CD14-positive monocyte (primary cell): Measurements from ENCODE around the gene ADAD2. TPM values are rescaled to one million over a fixed set of nuclear protein-coding genes. Genes with fewer than 3 reads are reported as not detected.

ENCODE experiments used
- DNase-seq, 3 donors: peaks; one replicate each; pipeline ENCODE4 v3.0.0-alpha.2; 2011 to 2022
- H2AFZ ChIP-seq: 2 replicates; pipeline ENCODE4 v1.6.0; 2012; ENCODE audit warnings: mild to moderate bottlenecking, low read depth, low read length, inconsistent platforms; ENCODE audit not compliant: insufficient read depth, poor library complexity, severe bottlenecking
- H3K27ac ChIP-seq, 2 donors: 1 replicate in 1 of 2; 2 replicates in 1 of 2; pipeline ENCODE4 v1.5.1; 2012 to 2013; ENCODE audit warnings: low read length in 2 of 2, control low read depth in 1 of 2, inconsistent platforms in 1 of 2, low read depth in 1 of 2, mild to moderate bottlenecking in 1 of 2
- H3K27me3 ChIP-seq, 2 donors: one replicate each; pipeline versions ENCODE4 v1.6.0 to v1.6.1; 2011 to 2013; ENCODE audit warnings: low read length in 2 of 2; ENCODE audit not compliant: control insufficient read depth in 2 of 2, insufficient read depth in 2 of 2
- H3K36me3 ChIP-seq, 2 donors: replicated peaks in 1 of 2; 1 replicate in 1 of 2; 2 replicates in 1 of 2; pipeline versions ENCODE4 v1.5.1 to v1.6.1; 2012 to 2013; ENCODE audit warnings: low read length in 2 of 2, control low read depth in 1 of 2, inconsistent platforms in 1 of 2, mild to moderate bottlenecking in 1 of 2; ENCODE audit not compliant: insufficient read depth in 2 of 2, control insufficient read depth in 1 of 2
- H3K4me1 ChIP-seq, 2 donors: 1 replicate in 1 of 2; 2 replicates in 1 of 2; pipeline versions ENCODE4 v1.5.1 to v1.6.1; 2012 to 2013; ENCODE audit warnings: low read length in 2 of 2, control low read depth in 1 of 2, inconsistent platforms in 1 of 2, mild to moderate bottlenecking in 1 of 2, moderate library complexity in 1 of 2; ENCODE audit not compliant: insufficient read depth in 2 of 2, control insufficient read depth in 1 of 2
- H3K4me2 ChIP-seq: replicated peaks from 2 replicates; pipeline ENCODE3; 2012; ENCODE audit warnings: low read length, moderate library complexity, mild to moderate bottlenecking; ENCODE audit not compliant: poor library complexity, severe bottlenecking; ENCODE audit errors: extremely low read depth
- H3K4me3 ChIP-seq, 3 experiments: fragments of 200-600 bp in 1 of 3; sonication (generic) in 1 of 3; replicated peaks in 1 of 3; 1 replicate in 2 of 3; 2 replicates in 1 of 3; pipeline ENCODE4 v1.5.1; 2011 to 2013; ENCODE audit warnings: low read length in 3 of 3, mild to moderate bottlenecking in 3 of 3, control low read depth in 2 of 3, low read depth in 2 of 3, inconsistent platforms in 1 of 3, moderate library complexity in 1 of 3
- H3K79me2 ChIP-seq: 2 replicates; pipeline ENCODE4 v1.6.0; 2012; ENCODE audit warnings: mild to moderate bottlenecking, control low read depth, inconsistent platforms, low read length, moderate library complexity; ENCODE audit not compliant: insufficient read depth
- H3K9ac ChIP-seq: 2 replicates; pipeline ENCODE4 v1.6.0; 2017; ENCODE audit warnings: low read length, mild to moderate bottlenecking; ENCODE audit not compliant: insufficient read depth, poor library complexity, severe bottlenecking
- H3K9me3 ChIP-seq, 2 donors: replicated peaks in 1 of 2; 1 replicate in 1 of 2; 2 replicates in 1 of 2; pipeline versions ENCODE4 v1.5.1 to v1.6.1; 2012 to 2013; ENCODE audit warnings: low read length in 2 of 2, control low read depth in 1 of 2; ENCODE audit not compliant: control insufficient read depth in 1 of 2, insufficient read depth in 1 of 2
- H4K20me1 ChIP-seq: 2 replicates; pipeline ENCODE4 v1.6.0; 2012; ENCODE audit warnings: mild to moderate bottlenecking, low read length, control low read depth, moderate library complexity; ENCODE audit not compliant: insufficient read depth
- H3K27ac Mint-ChIP-seq, 7 donors: one replicate each; pipeline ENCODE4 v1.8.0; 2020; ENCODE audit warnings: mild to moderate bottlenecking in 7 of 7, mixed read lengths in 7 of 7, moderate library complexity in 6 of 7, inconsistent platforms in 2 of 7
- H3K27me3 Mint-ChIP-seq, 3 donors: one replicate each; pipeline ENCODE4 v1.8.0; 2021 to 2022; ENCODE audit warnings: low read depth in 3 of 3, mild to moderate bottlenecking in 3 of 3, mixed read lengths in 3 of 3, moderate library complexity in 3 of 3, inconsistent platforms in 1 of 3
- H3K36me3 Mint-ChIP-seq, 2 donors: one replicate each; pipeline ENCODE4 v1.8.0; 2020; ENCODE audit warnings: mixed read lengths in 2 of 2, inconsistent platforms in 1 of 2, mild to moderate bottlenecking in 1 of 2
- H3K4me1 Mint-ChIP-seq: one replicate; pipeline ENCODE4 v1.8.0; 2020; ENCODE audit warnings: mild to moderate bottlenecking, mixed read lengths
- H3K4me3 Mint-ChIP-seq, 2 donors: one replicate each; pipeline ENCODE4 v1.8.0; 2020; ENCODE audit warnings: mild to moderate bottlenecking in 2 of 2, mixed read lengths in 2 of 2, moderate library complexity in 1 of 2
- H3K9me3 Mint-ChIP-seq, 7 donors: one replicate each; pipeline ENCODE4 v1.8.0; 2020 to 2022; ENCODE audit warnings: mixed read lengths in 7 of 7, mild to moderate bottlenecking in 6 of 7, moderate library complexity in 6 of 7, inconsistent platforms in 2 of 7
- CTCF ChIP-seq: fragments of 200-600 bp; IDR thresholded peaks from one replicate; pipeline ENCODE4 v1.8.0; 2022; ENCODE audit warnings: antibody characterized with exemption, mild to moderate bottlenecking
- WGBS: methylation state at CpG from one replicate; pipeline ENCODE4 v1.1.5; 2013; ENCODE audit warnings: missing lambda C conversion rate; ENCODE audit not compliant: insufficient coverage; 5-methylcytosine and 5-hydroxymethylcytosine counted together
- intact Hi-C, 2 donors: fragments of 100-400 bp; cut with micrococcal nuclease; formaldehyde crosslinking; loops; one replicate each; pipeline versions ENCODE4 v1.15.0 to v1.15.1; 2023
- polyA minus RNA-seq: library from RNA; depleted of rRNA, polyadenylated mRNA; stranded (reverse); fragments of >200 nt; gene quantifications from 2 replicates; pipeline ENCODE4 v1.2.3, GENCODE V29; 2012
- polyA plus RNA-seq, 3 donors: library from polyadenylated mRNA; depleted of rRNA in 1 of 3; unstranded in 2 of 3; stranded (reverse) in 1 of 3; fragments of 300-500 nt in 2 of 3; fragments of >200 nt in 1 of 3; fragmentation: Illumina TruSeq in 2 of 3; gene quantifications; 1 replicate in 2 of 3; 2 replicates in 1 of 3; pipeline ENCODE4 v1.2.3, GENCODE V29; 2012 to 2021
- total RNA-seq, 12 experiments: library from RNA in 1 of 12; stranded (reverse) in 1 of 12; fragments of 120-200 nt in 1 of 12; gene quantifications; one replicate each; pipeline ENCODE4 v1.2.4 and lab custom pipeline; 2013 to 2026; ENCODE audit warnings: mixed read lengths in 6 of 12, inconsistent platforms in 1 of 12

The ADAD2 gene
- 0.02 TPM for total RNA-seq (2013)
- polyA plus RNA-seq: not detected
- not detected in 2 replicates for polyA minus RNA-seq
- 0.06 to 11.0 (median 0.52) reads per million in 11 experiments for total RNA-seq (lab: John Stamatoyannopoulos, UW)

- Histone ChIP-seq H3K79me2 (peaks cover 10% of the 10 kb centered on the region), H3K27ac (no peak within 1 kb of the TSS), H4K20me1 (no peaks in the 10 kb centered on the region), H3K9me3 (no peaks in the 10 kb centered on the region), H3K4me1 (peaks cover 9 to 15% of the 10 kb centered on the region in 2 donors), H3K4me3 (no peak within 1 kb of the TSS), H3K9ac (no peak within 1 kb of the TSS), H3K27me3 (no peaks in the 10 kb centered on the region), H3K36me3 (no peaks in the 10 kb centered on the region), H2AFZ (no peak within 1 kb of the TSS), H3K4me2 (no peak within 1 kb of the TSS)
- H3K4me3 Mint-ChIP-seq: no peak within 1 kb of the TSS
- H3K27me3 Mint-ChIP-seq: peaks cover 0 to 14% (median 5%) of the 10 kb centered on the region in 3 donors
- DNase-seq: no peak
- 94% methylated on average over 46 of the region's 47 CpGs for WGBS
- H3K4me1 Mint-ChIP-seq: peaks cover 17% of the 10 kb centered on the region
- no peak for TF ChIP-seq CTCF
- intact Hi-C loops: loop anchor here in 1 of 2 donors (10.0 kb wide), 1 partner anchor 46 kb away; the partner anchor contains the start of genes DNAAF1 and HSDL1
- H3K36me3 Mint-ChIP-seq: no peaks in the 10 kb centered on the region
- H3K27ac Mint-ChIP-seq: peak within 1 kb of the TSS in 1 of 7 donors; percentile 19
- no peaks in the 10 kb centered on the region for H3K9me3 Mint-ChIP-seq
These were observed at the start of gene ADAD2 for GRCh38 chr16:84190731-84191388. TSS of gene ADAD2 (plus strand) at chr16:84191157. CDS start at chr16:84191231, 74 bp downstream.

DNA sequence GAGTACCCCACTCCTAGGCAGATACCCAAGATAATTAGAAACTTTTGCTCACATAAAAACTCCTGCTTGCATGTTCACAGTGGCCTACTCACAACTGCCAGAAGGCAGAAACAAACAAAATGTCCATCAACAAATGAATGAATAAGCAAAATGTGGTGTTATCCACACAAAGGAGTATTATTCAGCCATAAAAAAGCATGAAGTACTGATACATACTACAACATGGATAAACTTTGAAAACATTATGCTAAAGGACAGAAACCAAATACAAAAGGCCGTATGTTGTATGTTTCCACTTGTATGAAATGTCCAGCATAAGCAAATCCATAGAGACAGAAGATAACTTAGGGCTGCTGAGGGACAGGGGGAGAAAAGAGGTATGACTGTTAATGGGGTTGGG is 47.9 kb upstream of the ADAD2 start:
- TF ChIP-seq CTCF: no peak
- H3K79me2 ChIP-seq: peaks cover 28% of the 10 kb centered on the region
- H3K4me3 ChIP-seq: no peak overlapping the region
- H3K36me3 Mint-ChIP-seq: peaks cover 2 to 7% of the 10 kb centered on the region in 2 donors
- peaks cover 0 to 2% (median 0%) of the 10 kb centered on the region in 7 donors for H3K9me3 Mint-ChIP-seq
- H3K27ac Mint-ChIP-seq: no peak overlapping the region
- no peak overlapping the region for H3K9ac ChIP-seq
- no peak for DNase-seq
- no peaks in the 10 kb centered on the region for H3K9me3 ChIP-seq
- intact Hi-C loops: loop anchor here in 1 of 2 donors (10.0 kb wide), 1 partner anchor 52 kb away; the partner anchor contains the start of gene ADAD2
- H3K4me3 Mint-ChIP-seq: no peak overlapping the region
- H3K27ac ChIP-seq: no peak overlapping the region
- H3K4me2 ChIP-seq: no peak overlapping the region
- H3K36me3 ChIP-seq: no peaks in the 10 kb centered on the region
- peaks cover 7% of the 10 kb centered on the region for H3K4me1 Mint-ChIP-seq
- peaks cover 7 to 25% (median 17%) of the 10 kb centered on the region in 3 donors for H3K27me3 Mint-ChIP-seq
- WGBS: 100% methylated on average over 1 of the region's 1 CpG
- H3K4me1 ChIP-seq: peaks cover 13 to 16% of the 10 kb centered on the region in 2 donors
- H4K20me1 ChIP-seq: no peaks in the 10 kb centered on the region
- peaks cover 0 to 16% of the 10 kb centered on the region in 2 donors for H3K27me3 ChIP-seq
- no peak overlapping the region for H2AFZ ChIP-seq
